HepG2 (cell line): Measurements from ENCODE around the gene NLGN2. TPM values are rescaled to one million over a fixed set of nuclear protein-coding genes. Genes with fewer than 3 reads are reported as not detected.

Source experiments
- ATAC-seq: fragments of 200-7000 bp; cut with Tn5 transposase; 3 replicates; pipeline ENCODE4 v1.9.1; 2020; ENCODE audit warnings: mild to moderate bottlenecking, moderate library complexity
- BruUV-seq: library from RNA; stranded (reverse); fragments of 400-500 nt; replicated peaks from 2 replicates; lab custom pipeline; 2021; lab: Mats Ljungman, UMichigan
- CTCF ChIA-PET: fragments of 300-600 bp; formaldehyde crosslinking; extraction: SDS; loops from one replicate; lab custom pipeline; 2021; ENCODE audit warnings: low total read pairs, inconsistent platforms, low intra/inter-chr PET ratio; lab: Yijun Ruan, JAX
- POLR2A ChIA-PET: fragments of 350-600 bp; sonication (Branson Sonifier 250); formaldehyde crosslinking; loops from one replicate; lab custom pipeline; 2020; ENCODE audit warnings: antibody characterized with exemption, inconsistent platforms; lab: Yijun Ruan, JAX
- DNase-seq: peaks from one replicate; pipeline ENCODE4 v3.0.0-alpha.2; 2015; ENCODE audit warnings: low spot score
- FAIRE-seq: peaks from 3 replicates; lab custom pipeline; 2011; peaks lifted over from hg19 to GRCh38; lab: Jason Lieb, UNC
- H2AFZ ChIP-seq: one replicate; pipeline ENCODE4 v1.6.1; 2011; ENCODE audit warnings: low read length, inconsistent platforms
- H3K27ac ChIP-seq: fragments of 300-600 bp; 3 replicates; pipeline ENCODE4 v1.8.0; 2011; ENCODE audit warnings: mixed run types, mild to moderate bottlenecking, mixed read lengths, low read length, inconsistent platforms; ENCODE audit not compliant: insufficient read depth; ENCODE audit errors: extremely low read length
- H3K27me3 ChIP-seq, 2 experiments: fragments of 200-600 bp in 1 of 2; 2 replicates in 1 of 2; 3 replicates in 1 of 2; pipeline versions ENCODE4 v1.6.0 to v1.8.0; 2011; ENCODE audit warnings: low read length in 2 of 2, mild to moderate bottlenecking in 2 of 2, moderate library complexity in 2 of 2, inconsistent platforms in 1 of 2; ENCODE audit not compliant: insufficient read depth in 2 of 2, control insufficient read depth in 1 of 2
- H3K36me3 ChIP-seq, 2 experiments: fragments of 200-600 bp in 1 of 2; replicated peaks in 1 of 2; 2 replicates in 1 of 2; 3 replicates in 1 of 2; pipeline versions ENCODE4 v1.5.1 to v1.8.0; 2011; ENCODE audit warnings: low read length in 2 of 2, inconsistent platforms in 1 of 2; ENCODE audit not compliant: insufficient read depth in 2 of 2, control insufficient read depth in 1 of 2
- H3K4me1 ChIP-seq: 2 replicates; pipeline ENCODE4 v1.5.1; 2012; ENCODE audit warnings: low read length, inconsistent platforms; ENCODE audit not compliant: insufficient read depth
- H3K4me2 ChIP-seq: 2 replicates; pipeline ENCODE4 v1.6.0; 2011; ENCODE audit warnings: low read depth, low read length, inconsistent platforms
- H3K4me3 ChIP-seq, 3 experiments: fragments of 200-600 bp in 1 of 3; sonication (generic), shearing (Covaris generic) in 1 of 3; replicated peaks in 1 of 3; 2 replicates each; pipeline ENCODE4 v1.5.1; 2011 to 2016; ENCODE audit warnings: low read length in 3 of 3, inconsistent platforms in 2 of 3, low read depth in 2 of 3, mild to moderate bottlenecking in 2 of 3, control low read depth in 1 of 3, mixed read lengths in 1 of 3; ENCODE audit not compliant: insufficient read depth in 1 of 3
- H3K79me2 ChIP-seq: one replicate; pipeline ENCODE4 v1.6.1; 2011; ENCODE audit warnings: low read length, inconsistent platforms; ENCODE audit not compliant: insufficient read depth
- H3K9ac ChIP-seq: 2 replicates; pipeline ENCODE4 v1.6.0; 2011; ENCODE audit warnings: mild to moderate bottlenecking, low read depth, low read length, inconsistent platforms; ENCODE audit not compliant: insufficient read depth
- H3K9me3 ChIP-seq: 2 replicates; pipeline ENCODE4 v1.5.1; 2012; ENCODE audit warnings: mild to moderate bottlenecking, low read length
- H4K20me1 ChIP-seq: 2 replicates; pipeline ENCODE4 v1.6.0; 2011; ENCODE audit warnings: inconsistent platforms, mild to moderate bottlenecking, low read length, moderate library complexity; ENCODE audit not compliant: insufficient read depth
- ARHGAP35 ChIP-seq: sonication (generic); formaldehyde crosslinking; IDR thresholded peaks from 2 replicates; pipeline ENCODE4 v1.9.0; 2022; ENCODE audit warnings: mild to moderate bottlenecking, inconsistent platforms, moderate library complexity, missing genetic modification reagents, borderline replicate concordance
- ATF7-NPFF ChIP-seq: sonication (generic); formaldehyde crosslinking; IDR thresholded peaks from 2 replicates; pipeline ENCODE4 v1.8.1; 2023; ENCODE audit warnings: mild to moderate bottlenecking, low read depth, missing genetic modification reagents, moderate library complexity
- CEBPG ChIP-seq: IDR thresholded peaks from 2 replicates; pipeline ENCODE4 v1.6.1; 2016
- HNRNPLL ChIP-seq: fragments of 200-400 bp; formaldehyde crosslinking; IDR thresholded peaks from 2 replicates; pipeline ENCODE4 v1.6.1; 2017; ENCODE audit warnings: mild to moderate bottlenecking, low read depth, low read length; ENCODE audit not compliant: poor library complexity, severe bottlenecking
- MTA1 ChIP-seq: sonication (generic); formaldehyde crosslinking; IDR thresholded peaks from 2 replicates; pipeline ENCODE4 v1.4.0; 2020; ENCODE audit warnings: missing genetic modification reagents, mild to moderate bottlenecking, borderline replicate concordance
- RAD21 ChIP-seq: fragments of 450-650 bp; formaldehyde crosslinking; IDR thresholded peaks from 2 replicates; pipeline ENCODE4 v1.5.0; 2020; ENCODE audit warnings: mild to moderate bottlenecking
- YEATS4 ChIP-seq: sonication (generic); formaldehyde crosslinking; IDR thresholded peaks from 2 replicates; pipeline ENCODE4 v1.4.0; 2020; ENCODE audit warnings: missing genetic modification reagents, borderline replicate concordance
- ZNF563 ChIP-seq: sonication (generic); formaldehyde crosslinking; IDR thresholded peaks from 2 replicates; pipeline ENCODE4 v1.8.0; 2022; ENCODE audit warnings: mild to moderate bottlenecking, moderate library complexity, missing genetic modification reagents
- ZNF776 ChIP-seq: sonication (generic); formaldehyde crosslinking; IDR thresholded peaks from 2 replicates; pipeline ENCODE4 v1.4.0; 2020; ENCODE audit warnings: mild to moderate bottlenecking, missing genetic modification reagents
- WGBS: methylation state at CpG from one replicate; pipeline ENCODE4 v1.1.6; 2017; ENCODE audit warnings: low lambda C conversion rate; 5-methylcytosine and 5-hydroxymethylcytosine counted together
- in situ Hi-C: cut with HindIII; loops from 2 replicates; pipeline ENCODE4 v1.10.0; 2017; ENCODE audit warnings: low pct_unique_long_range_greater_than_20kb; ENCODE audit not compliant: extremely low pct_ligation_motif_present
- intact Hi-C: fragments of 100-400 bp; cut with micrococcal nuclease; formaldehyde crosslinking; loops from one replicate; pipeline ENCODE4 v1.10.0; 2022; ENCODE audit not compliant: unreplicated experiment
- polyA plus RNA-seq, 8 experiments: library from polyadenylated mRNA; depleted of rRNA in 3 of 8; stranded (reverse) in 7 of 8; unstranded in 1 of 8; fragments of >200 nt; fragmentation: Illumina TruSeq in 4 of 8; extraction: Trizol in 4 of 8; gene quantifications; 2 replicates each; pipeline versions ENCODE4 v1.2.1 to v1.2.3, GENCODE V29; 2011 to 2016; ENCODE audit warnings: low read depth in 4 of 8, missing spikeins in 1 of 8, mixed read lengths in 1 of 8; ENCODE audit not compliant: insufficient read depth in 1 of 8
- total RNA-seq, 5 experiments: library from RNA; depleted of rRNA; stranded (reverse); fragments of >200 nt; fragmentation: Illumina TruSeq; extraction: Trizol; gene quantifications; 2 replicates each; pipeline ENCODE4 v1.2.3, GENCODE V29; 2016; ENCODE audit warnings: low read depth in 1 of 5
- TF ChIP-seq, protein P1 (sequence below): sonication (generic); formaldehyde crosslinking; IDR thresholded peaks from 2 replicates; pipeline ENCODE4 v1.4.0; 2020; ENCODE audit warnings: mild to moderate bottlenecking, missing genetic modification reagents
- TF ChIP-seq, protein P2 (sequence below): sonication (generic); formaldehyde crosslinking; IDR thresholded peaks from 2 replicates; pipeline ENCODE4 v1.9.0; 2022; ENCODE audit warnings: low read depth, missing genetic modification reagents
- TF ChIP-seq, protein P3 (sequence below): IDR thresholded peaks from 2 replicates; pipeline ENCODE4 v1.6.1; 2012; ENCODE audit warnings: inconsistent platforms

The NLGN2 gene
- total and polyA plus RNA-seq, 2 of the 13 experiments (the other 11 are each of a cell fraction or from before 2014, with no cell fraction given): 1.9 to 11.0 TPM

DNA sequence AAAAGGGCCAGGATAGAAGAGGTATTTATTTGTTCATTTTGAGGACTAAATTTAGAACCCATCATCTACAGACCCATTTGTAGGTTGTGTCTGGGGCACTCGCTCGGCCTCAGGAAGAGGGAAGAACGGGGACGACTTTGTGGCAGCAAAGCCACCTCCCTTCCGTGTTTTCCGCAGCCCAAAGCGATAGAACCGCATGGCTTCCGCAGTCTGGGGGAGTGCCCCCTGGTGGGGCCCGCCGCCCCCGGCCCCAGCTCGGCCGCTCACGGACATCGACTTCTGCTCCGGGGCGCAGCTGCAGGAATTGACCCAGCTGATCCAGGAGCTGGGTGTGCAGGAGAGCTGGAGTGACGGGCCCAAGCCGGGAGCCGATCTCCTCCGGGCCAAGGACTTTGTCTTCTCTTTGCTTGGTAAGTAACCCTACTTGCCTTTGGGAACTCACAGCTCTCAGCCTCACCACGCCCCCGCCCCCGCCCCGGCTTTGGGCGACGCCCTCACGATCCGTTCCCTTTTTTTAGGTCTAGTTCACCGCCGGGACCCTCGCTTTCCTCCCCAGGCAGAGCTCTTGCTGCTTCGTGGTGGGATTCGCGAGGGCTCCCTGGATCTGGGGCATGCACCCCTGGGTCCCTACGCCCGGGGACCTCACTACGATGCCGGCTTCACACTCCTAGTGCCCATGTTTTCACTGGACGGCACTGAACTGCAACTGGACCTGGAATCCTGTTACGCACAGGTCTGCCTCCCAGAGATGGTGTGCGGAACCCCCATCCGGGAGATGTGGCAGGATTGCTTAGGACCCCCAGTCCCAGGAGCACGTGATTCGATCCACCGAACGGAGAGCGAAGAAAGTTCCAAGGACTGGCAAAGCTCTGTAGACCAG lies 28.3 kb downstream of the NLGN2 start (continued):
- TF ChIP-seq, protein P1, sequence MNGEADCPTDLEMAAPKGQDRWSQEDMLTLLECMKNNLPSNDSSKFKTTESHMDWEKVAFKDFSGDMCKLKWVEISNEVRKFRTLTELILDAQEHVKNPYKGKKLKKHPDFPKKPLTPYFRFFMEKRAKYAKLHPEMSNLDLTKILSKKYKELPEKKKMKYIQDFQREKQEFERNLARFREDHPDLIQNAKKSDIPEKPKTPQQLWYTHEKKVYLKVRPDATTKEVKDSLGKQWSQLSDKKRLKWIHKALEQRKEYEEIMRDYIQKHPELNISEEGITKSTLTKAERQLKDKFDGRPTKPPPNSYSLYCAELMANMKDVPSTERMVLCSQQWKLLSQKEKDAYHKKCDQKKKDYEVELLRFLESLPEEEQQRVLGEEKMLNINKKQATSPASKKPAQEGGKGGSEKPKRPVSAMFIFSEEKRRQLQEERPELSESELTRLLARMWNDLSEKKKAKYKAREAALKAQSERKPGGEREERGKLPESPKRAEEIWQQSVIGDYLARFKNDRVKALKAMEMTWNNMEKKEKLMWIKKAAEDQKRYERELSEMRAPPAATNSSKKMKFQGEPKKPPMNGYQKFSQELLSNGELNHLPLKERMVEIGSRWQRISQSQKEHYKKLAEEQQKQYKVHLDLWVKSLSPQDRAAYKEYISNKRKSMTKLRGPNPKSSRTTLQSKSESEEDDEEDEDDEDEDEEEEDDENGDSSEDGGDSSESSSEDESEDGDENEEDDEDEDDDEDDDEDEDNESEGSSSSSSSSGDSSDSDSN (CRISPR knock-in tag): 0 out of 2 replicates have a peak, but pooled peaks have one; percentile 51
- TF ChIP-seq MTA1 (no peak), ZNF563 (CRISPR knock-in tag) (0 out of 2 replicates have a peak, but pooled peaks have one; percentile 33), HNRNPLL (peak; percentile 95)

DNA sequence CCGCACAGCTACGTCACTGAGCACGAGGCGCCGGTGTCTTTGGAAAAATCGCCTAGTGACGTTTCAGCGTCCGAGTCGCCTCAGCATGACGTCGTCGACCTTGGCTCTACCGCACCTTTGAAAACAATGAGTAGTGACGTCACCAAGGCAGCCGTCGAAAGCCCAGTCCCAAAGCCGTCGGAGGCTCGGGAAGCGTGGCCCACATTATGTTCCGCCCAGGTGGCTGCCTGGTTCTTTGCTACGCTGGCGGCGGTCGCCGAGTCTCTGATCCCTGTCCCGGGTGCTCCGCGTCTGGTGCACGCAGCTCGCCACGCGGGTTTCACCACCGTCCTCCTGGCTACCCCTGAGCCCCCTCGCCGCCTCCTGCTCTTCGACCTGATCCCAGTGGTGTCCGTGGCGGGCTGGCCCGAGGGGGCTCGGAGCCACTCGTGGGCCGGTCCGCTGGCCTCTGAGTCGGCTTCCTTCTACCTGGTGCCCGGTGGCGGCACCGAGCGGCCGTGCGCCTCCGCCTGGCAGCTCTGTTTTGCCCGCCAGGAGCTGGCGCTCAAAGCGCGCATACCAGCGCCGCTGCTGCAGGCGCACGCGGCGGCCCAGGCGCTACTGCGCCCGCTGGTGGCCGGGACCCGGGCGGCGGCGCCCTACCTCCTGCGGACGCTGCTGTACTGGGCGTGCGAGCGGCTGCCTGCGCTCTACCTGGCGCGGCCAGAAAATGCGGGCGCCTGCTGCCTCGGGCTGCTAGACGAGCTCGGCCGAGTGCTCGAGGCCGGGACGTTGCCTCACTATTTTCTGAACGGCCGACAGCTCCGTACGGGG lies 29.1 kb downstream of the NLGN2 start:
- CTCF ChIA-PET: interaction anchor here (0.7 to 2.1 kb wide), 2 partner anchors 67 to 81 kb away, joined by 3 to 11 read pairs; no protein-coding TSS in a partner anchor
- peaks cover 2 to 6% of the 10 kb centered on the region in 2 experiments; a peak in 3 of 5 replicates for H3K27me3 ChIP-seq
- H3K36me3 ChIP-seq: no peaks in the 10 kb centered on the region
- no peak for FAIRE-seq
- POLR2A ChIA-PET: interaction anchor here (1.8 to 3.8 kb wide), 4 partner anchors 9 to 47 kb away, joined by 4 to 52 read pairs (median 28); partner anchors contain the start of genes CHRNB1, POLR2A and TMEM256
- peak; percentile 30 for DNase-seq
- intact Hi-C loops: loop anchor here (2.0 kb wide), 1 partner anchor 76 kb away; no protein-coding TSS in a partner anchor
- ATAC-seq: peak; percentile 59
- no peak overlapping the region for H2AFZ ChIP-seq
- no TSS peak for BruUV-seq
- H3K9me3 ChIP-seq: no peaks in the 10 kb centered on the region
- peaks cover 39% of the 10 kb centered on the region for H3K4me1 ChIP-seq
- 88% methylated on average over 62 of the region's 92 CpGs for WGBS
- in situ Hi-C loops: loop anchor here (5.0 kb wide), 2 partner anchors 41 to 79 kb away; partner anchors contain the start of genes TMEM95 and ZBTB4
- no peaks in the 10 kb centered on the region for H4K20me1 ChIP-seq
- no peak overlapping the region for H3K27ac ChIP-seq
- peak overlapping the region in 1 of 3 experiments; percentile 75; a peak in 3 of 6 replicates for H3K4me3 ChIP-seq
- no peaks in the 10 kb centered on the region for H3K79me2 ChIP-seq
- H3K9ac ChIP-seq: no peak overlapping the region
- H3K4me2 ChIP-seq: peak overlapping the region; percentile 85
- TF ChIP-seq YEATS4 (0 out of 2 replicates have a peak, but pooled peaks have one; percentile 9), CEBPG (CRISPR knock-in tag) (no peak), ARHGAP35 (CRISPR knock-in tag) (0 out of 2 replicates have a peak, but pooled peaks have one; percentile 35), RAD21 (CRISPR knock-in tag) (peak; percentile 96), ZNF776 (peak; percentile 63; the same call in 1 of the 2 replicates), ATF7-NPFF (peak; percentile 34; the same call in 1 of the 2 replicates)
- TF ChIP-seq, protein P2, sequence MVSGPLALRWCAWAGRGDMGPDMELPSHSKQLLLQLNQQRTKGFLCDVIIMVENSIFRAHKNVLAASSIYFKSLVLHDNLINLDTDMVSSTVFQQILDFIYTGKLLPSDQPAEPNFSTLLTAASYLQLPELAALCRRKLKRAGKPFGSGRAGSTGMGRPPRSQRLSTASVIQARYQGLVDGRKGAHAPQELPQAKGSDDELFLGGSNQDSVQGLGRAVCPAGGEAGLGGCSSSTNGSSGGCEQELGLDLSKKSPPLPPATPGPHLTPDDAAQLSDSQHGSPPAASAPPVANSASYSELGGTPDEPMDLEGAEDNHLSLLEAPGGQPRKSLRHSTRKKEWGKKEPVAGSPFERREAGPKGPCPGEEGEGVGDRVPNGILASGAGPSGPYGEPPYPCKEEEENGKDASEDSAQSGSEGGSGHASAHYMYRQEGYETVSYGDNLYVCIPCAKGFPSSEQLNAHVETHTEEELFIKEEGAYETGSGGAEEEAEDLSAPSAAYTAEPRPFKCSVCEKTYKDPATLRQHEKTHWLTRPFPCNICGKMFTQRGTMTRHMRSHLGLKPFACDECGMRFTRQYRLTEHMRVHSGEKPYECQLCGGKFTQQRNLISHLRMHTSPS (CRISPR knock-in tag): peak; percentile 57; the same call in 1 of the 2 replicates
- TF ChIP-seq, protein P3, sequence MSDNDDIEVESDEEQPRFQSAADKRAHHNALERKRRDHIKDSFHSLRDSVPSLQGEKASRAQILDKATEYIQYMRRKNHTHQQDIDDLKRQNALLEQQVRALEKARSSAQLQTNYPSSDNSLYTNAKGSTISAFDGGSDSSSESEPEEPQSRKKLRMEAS: peak; percentile 74
